Measurements from ENCODE around the gene RGL1. TPM values are rescaled to one million over a fixed set of nuclear protein-coding genes. Genes with fewer than 3 reads are reported as not detected.

The RGL1 gene
- 2.0 and 6.0 TPM in 2 replicates for total RNA-seq

GRCh38 chr1:183804916-183805841, at the start of gene RGL1:
Gene RGL1 (plus strand): TSS chr1:183805120. CDS start chr1:183805298, 178 bp downstream.

Other genes starting within 250 kb of the RGL1 start
- gene NCF2, start 214.7 kb upstream of the RGL1 start, total RNA-seq, result 7.1 and 51.5 TPM in 2 replicates
- gene ARPC5, start 169.3 kb upstream of the RGL1 start, total RNA-seq, result 45.4 and 80.8 TPM in 2 replicates
- gene APOBEC4, start 151.8 kb upstream of the RGL1 start, total RNA-seq, result not detected in 2 replicates
- gene COLGALT2, start 232.6 kb downstream of the RGL1 start, total RNA-seq, result 0.98 and 3.7 TPM in 2 replicates
- 24.1 and 43.0 TPM in 2 replicates for gene TSEN15, start 246.6 kb downstream of the RGL1 start, total RNA-seq